Adrenal gland (tissue), 12 donors: ENCODE results near the gene DCAF11. TPM values are rescaled to one million over a fixed set of nuclear protein-coding genes. Genes with fewer than 3 reads are reported as not detected.
A peak's percentile ranks its signal among the peaks of the same experiment; 100 is the strongest.

Experiments used
- DNase-seq, 7 donors: peaks; one replicate each; pipeline ENCODE4 v3.0.0-alpha.2; 2019 to 2020
- H3K27ac ChIP-seq, 5 donors: fragments of 200-600 bp; sonication (generic) in 4 of 5; 1 replicate in 3 of 5; 2 replicates in 2 of 5; pipeline versions ENCODE4 v1.5.1 to v1.8.0; 2016 to 2020; ENCODE audit warnings: mild to moderate bottlenecking in 1 of 5
- H3K27me3 ChIP-seq: fragments of 200-600 bp; 2 replicates; pipeline ENCODE4 v1.8.0; 2021
- H3K36me3 ChIP-seq, 2 donors: fragments of 200-600 bp; replicated peaks in 1 of 2; 1 replicate in 1 of 2; 2 replicates in 1 of 2; pipeline versions ENCODE4 v1.5.1 to v1.8.0; 2018 to 2022
- H3K4me1 ChIP-seq, 2 donors: fragments of 200-600 bp; replicated peaks in 1 of 2; 1 replicate in 1 of 2; 2 replicates in 1 of 2; pipeline versions ENCODE4 v1.5.1 to v1.8.0; 2018 to 2021
- H3K4me3 ChIP-seq, 4 donors: fragments of 200-600 bp; sonication (generic) in 3 of 4; one replicate each; pipeline ENCODE4 v1.5.1; 2016 to 2018
- H3K9me3 ChIP-seq, 3 donors: fragments of 200-600 bp; sonication (generic) in 1 of 3; replicated peaks in 1 of 3; 1 replicate in 2 of 3; 2 replicates in 1 of 3; pipeline versions ENCODE4 v1.5.1 to v1.8.0; 2016 to 2021
- POLR2A ChIP-seq, 2 donors: fragments of 450-650 bp; IDR thresholded peaks; one replicate each; pipeline ENCODE4 v1.6.1; 2017; ENCODE audit warnings: antibody characterized with exemption in 2 of 2, mild to moderate bottlenecking in 2 of 2, moderate library complexity in 1 of 2
- WGBS, 4 donors: extraction: QIAGEN DNeasy Blood & Tissue Kit in 2 of 4; methylation state at CpG; one replicate each; pipeline versions ENCODE4 v1.1.5 to v1.1.7; 2013 to 2017; 5-methylcytosine and 5-hydroxymethylcytosine counted together
- intact Hi-C, 2 donors: fragments of 100-400 bp; cut with DNase I; formaldehyde crosslinking; loops; one replicate each; pipeline versions ENCODE4 v1.14.1 to v1.15.0; 2022 to 2023
- polyA plus RNA-seq, 3 donors: library from polyadenylated mRNA; stranded (reverse); fragments of 200-250 nt in 2 of 3; fragments of 350-450 nt in 1 of 3; fragmentation: Illumina TruSeq in 1 of 3; extraction: RNeasy Lipid Tissue Mini Kit (QIAGEN cat#74804) in 1 of 3; gene quantifications; one replicate each; pipeline ENCODE4 v1.2.3, GENCODE V29; 2013 to 2014
- total RNA-seq, 9 donors: library from RNA; depleted of rRNA in 4 of 9; stranded (reverse); fragments of >200 nt in 4 of 9; fragments of 120-200 nt in 1 of 9; fragmentation: NEBNext Ultra II Directional in 1 of 9; extraction: Animal tissue kit (Norgen Biotek cat#: 25700) in 1 of 9; gene quantifications; one replicate each; pipeline versions ENCODE4 v1.1.0 to v1.2.4, GENCODE V29; 2013 to 2023
- TF ChIP-seq, protein P1 (sequence below), 6 experiments: fragments of 450-650 bp in 4 of 6; fragments of 200-600 bp in 2 of 6; sonication (generic) in 1 of 6; IDR thresholded peaks; 1 replicate in 5 of 6; 2 replicates in 1 of 6; pipeline versions ENCODE4 v1.5.1 to v1.8.0; 2016 to 2021; ENCODE audit warnings: antibody characterized with exemption in 6 of 6, mild to moderate bottlenecking in 2 of 6, moderate library complexity in 1 of 6
- donor health status: healthy with polysubstance abuse.
- donor health status: Bipolar disorder and iron deficiency.
- donor health status: DM: yes; HTN: yes; CAD: no.
- donor health status: DM: no; HTN: no; CAD: no.
- donor health status: DM: no; HTN: no; CAD: no.
- donor health status: DM: yes; HTN: yes; CAD: no.

DCAF11 gene
- total and polyA plus RNA-seq, 12 donors: 40.4 to 401 (median 120) TPM

DNA sequence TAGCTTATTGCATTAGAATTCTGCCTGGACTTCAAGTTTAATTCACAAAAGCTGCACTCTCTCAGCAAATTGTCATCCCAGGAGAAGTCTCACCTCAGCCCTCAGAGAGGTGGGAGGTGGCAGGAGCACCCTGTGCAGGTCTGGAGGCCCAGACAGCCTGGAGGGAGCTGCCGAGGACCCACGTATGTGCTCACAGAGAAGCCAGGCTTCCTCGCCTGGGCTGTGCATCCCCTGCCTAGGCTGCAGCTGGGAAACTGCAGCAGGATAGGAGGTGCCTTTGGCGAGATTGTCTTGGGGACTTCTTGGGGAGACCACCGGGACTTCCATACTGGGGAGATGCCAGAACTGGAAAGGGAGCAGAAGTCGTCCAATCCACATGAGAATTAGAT lies 34.4 kb upstream of the DCAF11 start:
- TF ChIP-seq, protein P1, sequence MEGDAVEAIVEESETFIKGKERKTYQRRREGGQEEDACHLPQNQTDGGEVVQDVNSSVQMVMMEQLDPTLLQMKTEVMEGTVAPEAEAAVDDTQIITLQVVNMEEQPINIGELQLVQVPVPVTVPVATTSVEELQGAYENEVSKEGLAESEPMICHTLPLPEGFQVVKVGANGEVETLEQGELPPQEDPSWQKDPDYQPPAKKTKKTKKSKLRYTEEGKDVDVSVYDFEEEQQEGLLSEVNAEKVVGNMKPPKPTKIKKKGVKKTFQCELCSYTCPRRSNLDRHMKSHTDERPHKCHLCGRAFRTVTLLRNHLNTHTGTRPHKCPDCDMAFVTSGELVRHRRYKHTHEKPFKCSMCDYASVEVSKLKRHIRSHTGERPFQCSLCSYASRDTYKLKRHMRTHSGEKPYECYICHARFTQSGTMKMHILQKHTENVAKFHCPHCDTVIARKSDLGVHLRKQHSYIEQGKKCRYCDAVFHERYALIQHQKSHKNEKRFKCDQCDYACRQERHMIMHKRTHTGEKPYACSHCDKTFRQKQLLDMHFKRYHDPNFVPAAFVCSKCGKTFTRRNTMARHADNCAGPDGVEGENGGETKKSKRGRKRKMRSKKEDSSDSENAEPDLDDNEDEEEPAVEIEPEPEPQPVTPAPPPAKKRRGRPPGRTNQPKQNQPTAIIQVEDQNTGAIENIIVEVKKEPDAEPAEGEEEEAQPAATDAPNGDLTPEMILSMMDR (IDR thresholded peaks at IDR 0.05): no peak
- no peak for TF ChIP-seq POLR2A (IDR thresholded peaks at IDR 0.05)
- Histone ChIP-seq H3K9me3 (no peaks in the 10 kb centered on the region), H3K27ac (no peak overlapping the region), H3K4me3 (no peak overlapping the region), H3K27me3 (no peaks in the 10 kb centered on the region), H3K36me3 (no peaks in the 10 kb centered on the region), H3K4me1 (no peaks in the 10 kb centered on the region)
- WGBS, 4 donors: 73 to 85% (median 84%) methylated on average over 5 to 6 of the region's 6 CpGs
- intact Hi-C loops: loop anchor here in 1 of 2 donors (10.0 kb wide), 1 partner anchor 105 kb away; no protein-coding TSS in a partner anchor
- no peak for DNase-seq

DNA sequence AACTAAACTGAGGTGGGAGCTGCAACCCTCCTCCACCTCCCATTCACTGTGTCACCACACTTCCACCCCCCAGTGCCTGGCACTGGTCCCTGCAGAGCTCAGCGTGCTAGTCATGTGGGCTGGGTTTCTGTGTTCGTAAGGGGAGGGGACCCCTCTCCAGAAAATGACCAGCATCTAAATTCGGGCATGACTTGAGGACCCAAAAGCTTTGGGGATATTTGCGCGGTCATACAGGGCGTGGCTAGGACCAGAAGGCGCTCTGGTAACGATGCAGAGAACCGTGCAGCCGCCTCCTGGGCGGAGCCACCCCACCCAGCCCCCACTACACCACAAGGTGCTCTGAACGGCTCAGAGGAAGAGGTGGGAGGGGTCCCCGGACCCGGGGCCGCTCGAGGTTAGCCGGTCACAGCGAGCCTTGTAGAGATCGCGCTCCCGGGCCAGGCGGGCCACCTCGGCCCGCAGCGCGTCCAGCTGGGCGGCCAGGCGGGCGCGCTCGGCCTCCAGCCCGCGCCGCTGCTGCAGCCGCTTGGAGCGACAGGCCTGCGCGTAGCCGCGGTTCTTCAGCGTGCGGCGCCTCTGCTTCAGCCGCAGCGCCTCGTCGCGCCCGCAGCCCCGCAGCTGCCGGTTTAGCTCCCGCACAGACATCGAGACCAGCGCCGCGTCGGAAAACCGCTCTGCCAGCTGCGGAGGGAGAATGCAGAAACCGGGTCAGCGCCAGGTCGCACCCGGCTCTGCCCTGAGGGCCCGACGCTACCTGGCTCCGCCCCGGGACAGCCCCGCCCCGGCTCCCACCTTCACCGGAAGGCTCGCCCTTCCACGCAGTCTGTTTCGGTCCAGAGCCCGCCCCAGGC lies 33.5 kb upstream of the DCAF11 start:
- no peaks in the 10 kb centered on the region for H3K9me3 ChIP-seq
- intact Hi-C loops: loop anchor here in 1 of 2 donors (10.0 kb wide), 1 partner anchor 106 kb away; no protein-coding TSS in a partner anchor
- TF ChIP-seq, protein P1 (IDR thresholded peaks at IDR 0.05): no peak
- peak in 1 of 2 donors; percentile 28 for TF ChIP-seq POLR2A (IDR thresholded peaks at IDR 0.05)
- H3K27ac ChIP-seq: peak overlapping the region in 2 of 5 donors; percentile 50 to 56
- H3K27me3 ChIP-seq: no peaks in the 10 kb centered on the region
- WGBS, 4 donors: 0 to 1% (median 0%) methylated on average over 1 to 74 of the region's 74 CpGs
- no peaks in the 10 kb centered on the region for H3K4me1 ChIP-seq
- no peaks in the 10 kb centered on the region for H3K36me3 ChIP-seq
- DNase-seq: peak in 6 of 7 donors; percentile 44 to 77 (median 49)
- H3K4me3 ChIP-seq: peak overlapping the region; percentile 43 to 76 (median 46)

DNA sequence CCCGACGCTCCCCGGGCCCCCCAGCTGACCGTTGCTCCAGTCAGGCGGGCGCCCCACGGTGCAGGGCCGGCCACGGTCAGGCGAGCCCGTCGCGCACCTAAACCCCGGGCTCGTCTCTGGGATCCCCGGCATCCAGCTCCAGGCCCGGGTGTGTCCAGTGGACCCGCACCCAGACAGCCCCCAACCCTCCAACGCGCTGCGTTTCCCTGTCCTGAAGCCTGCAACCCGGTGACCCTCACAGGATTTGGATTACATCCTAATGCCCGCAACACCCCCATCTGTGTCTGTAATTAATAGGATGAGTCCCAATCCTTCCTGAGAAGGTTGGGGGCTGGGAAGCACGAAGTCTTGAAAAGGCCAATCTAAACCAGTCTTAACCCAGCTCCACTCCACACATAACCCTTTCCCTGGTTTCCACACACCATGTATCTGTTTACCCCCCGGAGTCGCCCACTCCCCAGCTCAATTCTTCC lies 32.8 kb upstream of the DCAF11 start:
- Histone ChIP-seq H3K27me3 (no peaks in the 10 kb centered on the region), H3K4me1 (no peaks in the 10 kb centered on the region), H3K9me3 (no peaks in the 10 kb centered on the region), H3K27ac (peak overlapping the region in 2 of 5 donors; percentile 50 to 56), H3K36me3 (no peaks in the 10 kb centered on the region), H3K4me3 (peak overlapping the region in 2 of 4 donors; percentile 43 to 76)
- TF ChIP-seq, protein P1 (IDR thresholded peaks at IDR 0.05): no peak
- TF ChIP-seq POLR2A (IDR thresholded peaks at IDR 0.05): no peak
- no peak for DNase-seq
- intact Hi-C loops: loop anchor here in 1 of 2 donors (10.0 kb wide), 1 partner anchor 107 kb away; no protein-coding TSS in a partner anchor
- WGBS, 4 donors: 39 to 66% (median 43%) methylated on average over 12 to 26 of the region's 26 CpGs

DNA sequence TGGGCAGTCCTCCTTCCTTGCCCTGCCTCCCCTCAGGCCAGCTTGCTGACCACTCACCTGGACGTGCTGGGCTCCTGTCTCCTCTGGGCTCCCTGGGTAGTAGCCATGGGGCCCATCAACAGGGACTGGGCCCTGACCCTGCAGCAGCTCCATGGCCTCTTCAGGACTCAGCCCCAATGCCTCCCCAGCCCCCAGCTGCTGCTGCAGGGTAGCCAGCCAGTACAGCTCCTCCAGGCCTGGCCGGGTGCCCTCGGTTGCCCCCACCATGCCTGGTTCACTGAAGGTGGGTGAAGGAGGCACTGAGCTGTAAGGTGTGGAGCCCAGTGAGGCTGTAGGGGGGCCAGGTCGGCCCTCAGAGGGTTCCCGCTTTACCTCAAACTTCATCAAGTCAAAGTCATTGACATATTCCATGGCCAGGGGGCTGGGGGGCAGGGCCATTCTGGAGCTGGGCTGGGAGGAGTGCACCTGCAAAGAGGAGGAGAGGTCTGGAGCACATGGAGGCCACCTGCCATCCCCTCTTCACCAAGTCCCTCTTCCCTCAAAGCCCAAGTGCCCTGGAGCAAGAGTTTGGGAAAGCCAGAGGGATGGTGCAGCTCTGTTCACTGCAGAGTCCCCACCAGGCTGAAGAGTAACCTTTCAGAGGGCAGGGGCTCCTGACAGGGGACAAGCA lies 32.0 kb upstream of the DCAF11 start:
- no peak overlapping the region for H3K27ac ChIP-seq
- no peaks in the 10 kb centered on the region for H3K36me3 ChIP-seq
- 94 to 100% (median 94%) methylated on average over 1 to 5 of the region's 5 CpGs; no CpG with 5 or more reads in 1 of the 4 donors for WGBS, 4 donors
- H3K4me1 ChIP-seq: no peaks in the 10 kb centered on the region
- TF ChIP-seq POLR2A (IDR thresholded peaks at IDR 0.05): no peak
- TF ChIP-seq, protein P1 (IDR thresholded peaks at IDR 0.05): no peak
- H3K4me3 ChIP-seq: no peak overlapping the region
- no peak for DNase-seq
- no peaks in the 10 kb centered on the region for H3K9me3 ChIP-seq
- intact Hi-C loops: loop anchor here in 1 of 2 donors (10.0 kb wide), 1 partner anchor 108 kb away; no protein-coding TSS in a partner anchor
- no peaks in the 10 kb centered on the region for H3K27me3 ChIP-seq
